Astrocyte (in vitro differentiated cells and primary cell): ENCODE results near the gene EPS15. TPM values are rescaled to one million over a fixed set of nuclear protein-coding genes. Genes with fewer than 3 reads are reported as not detected.
"Not testable (repeated sequence)": the region's sequence is repeated elsewhere in the genome, so short reads cannot be mapped to it uniquely, and the experiment has no call there.

ENCODE experiments used
- DNase-seq: peaks from one replicate; pipeline ENCODE4 v3.0.0-alpha.2; 2010; ENCODE audit warnings: low read depth
- FAIRE-seq: peaks from 2 replicates; lab custom pipeline; 2011; peaks lifted over from hg19 to GRCh38; lab: Jason Lieb, UNC
- H2AFZ ChIP-seq: 2 replicates; pipeline ENCODE4 v1.6.0; 2012; ENCODE audit warnings: low read depth, low read length, inconsistent platforms
- H3K27ac ChIP-seq: 2 replicates; pipeline ENCODE4 v1.5.1; 2011; ENCODE audit warnings: low read depth, low read length, inconsistent platforms
- H3K27me3 ChIP-seq: 2 replicates; pipeline ENCODE4 v1.6.0; 2011; ENCODE audit warnings: low read length, inconsistent platforms; ENCODE audit not compliant: insufficient read depth
- H3K36me3 ChIP-seq: 2 replicates; pipeline ENCODE4 v1.5.1; 2011; ENCODE audit warnings: low read length, inconsistent platforms; ENCODE audit not compliant: insufficient read depth
- H3K4me1 ChIP-seq: 2 replicates; pipeline ENCODE4 v1.5.1; 2011; ENCODE audit warnings: low read length, inconsistent platforms; ENCODE audit not compliant: insufficient read depth
- H3K4me2 ChIP-seq: 2 replicates; pipeline ENCODE4 v1.6.0; 2012; ENCODE audit warnings: low read length, inconsistent platforms
- H3K4me3 ChIP-seq: 2 replicates; pipeline ENCODE4 v1.5.1; 2011; ENCODE audit warnings: low read depth, mild to moderate bottlenecking, low read length, inconsistent platforms; ENCODE audit not compliant: insufficient read depth
- H3K79me2 ChIP-seq: 2 replicates; pipeline ENCODE4 v1.6.0; 2012; ENCODE audit warnings: mild to moderate bottlenecking, low read length, inconsistent platforms; ENCODE audit not compliant: insufficient read depth
- H3K9ac ChIP-seq: 2 replicates; pipeline ENCODE4 v1.6.0; 2012; ENCODE audit warnings: mild to moderate bottlenecking, low read length, inconsistent platforms
- H3K9me3 ChIP-seq: 2 replicates; pipeline ENCODE4 v1.5.1; 2012; ENCODE audit warnings: low read depth, mild to moderate bottlenecking, low read length, inconsistent platforms; ENCODE audit not compliant: insufficient read depth
- H4K20me1 ChIP-seq: 2 replicates; pipeline ENCODE4 v1.6.0; 2012; ENCODE audit warnings: low read length, inconsistent platforms; ENCODE audit not compliant: insufficient read depth
- H3K27ac Mint-ChIP-seq: one replicate; pipeline ENCODE4 v1.8.0; 2021; ENCODE audit warnings: mild to moderate bottlenecking, mixed read lengths; ENCODE audit not compliant: unreplicated experiment
- H3K27me3 Mint-ChIP-seq: one replicate; pipeline ENCODE4 v1.8.0; 2021; ENCODE audit warnings: low read depth, mixed read lengths; ENCODE audit not compliant: unreplicated experiment
- H3K36me3 Mint-ChIP-seq: one replicate; pipeline ENCODE4 v1.8.0; 2021; ENCODE audit warnings: low read depth, mixed read lengths; ENCODE audit not compliant: unreplicated experiment
- H3K4me1 Mint-ChIP-seq: one replicate; pipeline ENCODE4 v1.8.0; 2021; ENCODE audit warnings: low read depth, mixed read lengths; ENCODE audit not compliant: unreplicated experiment
- H3K4me3 Mint-ChIP-seq: one replicate; pipeline ENCODE4 v1.8.0; 2021; ENCODE audit warnings: mild to moderate bottlenecking, moderate library complexity, mixed read lengths; ENCODE audit not compliant: unreplicated experiment
- H3K9me3 Mint-ChIP-seq: one replicate; pipeline ENCODE4 v1.8.0; 2021; ENCODE audit warnings: mild to moderate bottlenecking, mixed read lengths; ENCODE audit not compliant: unreplicated experiment
- EZH2 ChIP-seq: IDR thresholded peaks from 2 replicates; pipeline ENCODE4 v1.6.1; 2012; ENCODE audit warnings: mild to moderate bottlenecking, low read length, inconsistent platforms; ENCODE audit not compliant: insufficient read depth
- total RNA-seq: library from RNA; stranded (reverse); gene quantifications from 2 replicates; pipeline ENCODE4 v1.2.1, GENCODE V29; 2021
- TF ChIP-seq, protein P1 (sequence below): IDR thresholded peaks from 2 replicates; pipeline ENCODE4 v1.5.1; 2011; ENCODE audit warnings: low read depth, mild to moderate bottlenecking, inconsistent platforms, low read length, moderate library complexity; ENCODE audit not compliant: insufficient read depth

The EPS15 gene
- total RNA-seq, 1 donor from 2014 or later, result 70.6 TPM

DNA sequence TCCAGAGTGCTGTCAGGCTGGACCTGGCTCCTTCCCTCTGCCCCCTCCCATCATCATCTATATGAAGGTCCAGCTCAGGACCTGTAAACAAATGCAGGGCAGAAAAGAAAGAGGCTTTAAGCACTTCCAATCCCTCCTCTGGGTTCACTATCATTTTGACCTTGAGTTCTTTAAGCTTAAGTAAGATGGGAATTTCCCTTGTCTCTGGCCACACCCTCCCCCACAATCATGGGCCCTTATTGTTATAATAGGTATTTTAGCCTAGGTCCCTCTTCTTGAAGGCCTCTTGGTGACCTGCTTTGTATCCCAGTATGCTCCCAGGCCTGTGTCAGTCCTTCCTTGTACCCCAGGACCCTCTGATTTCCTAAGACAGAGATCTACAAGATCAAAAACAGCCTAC is 45.1 kb upstream of the EPS15 start:
- TF ChIP-seq, protein P1, sequence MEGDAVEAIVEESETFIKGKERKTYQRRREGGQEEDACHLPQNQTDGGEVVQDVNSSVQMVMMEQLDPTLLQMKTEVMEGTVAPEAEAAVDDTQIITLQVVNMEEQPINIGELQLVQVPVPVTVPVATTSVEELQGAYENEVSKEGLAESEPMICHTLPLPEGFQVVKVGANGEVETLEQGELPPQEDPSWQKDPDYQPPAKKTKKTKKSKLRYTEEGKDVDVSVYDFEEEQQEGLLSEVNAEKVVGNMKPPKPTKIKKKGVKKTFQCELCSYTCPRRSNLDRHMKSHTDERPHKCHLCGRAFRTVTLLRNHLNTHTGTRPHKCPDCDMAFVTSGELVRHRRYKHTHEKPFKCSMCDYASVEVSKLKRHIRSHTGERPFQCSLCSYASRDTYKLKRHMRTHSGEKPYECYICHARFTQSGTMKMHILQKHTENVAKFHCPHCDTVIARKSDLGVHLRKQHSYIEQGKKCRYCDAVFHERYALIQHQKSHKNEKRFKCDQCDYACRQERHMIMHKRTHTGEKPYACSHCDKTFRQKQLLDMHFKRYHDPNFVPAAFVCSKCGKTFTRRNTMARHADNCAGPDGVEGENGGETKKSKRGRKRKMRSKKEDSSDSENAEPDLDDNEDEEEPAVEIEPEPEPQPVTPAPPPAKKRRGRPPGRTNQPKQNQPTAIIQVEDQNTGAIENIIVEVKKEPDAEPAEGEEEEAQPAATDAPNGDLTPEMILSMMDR, result no peak
- TF ChIP-seq EZH2, result no peak
- Histone ChIP-seq H3K27me3 (no peaks in the 10 kb centered on the region), H3K9ac (no peak overlapping the region), H3K27ac (no peak overlapping the region), H3K9me3 (no peaks in the 10 kb centered on the region), H3K4me1 (peaks cover 15% of the 10 kb centered on the region), H3K4me3 (no peak overlapping the region), H3K36me3 (no peaks in the 10 kb centered on the region), H3K4me2 (no peak overlapping the region), H2AFZ (no peak overlapping the region), H3K79me2 (no peaks in the 10 kb centered on the region), H4K20me1 (no peaks in the 10 kb centered on the region)
- Mint-ChIP-seq H3K27me3 (no peaks in the 10 kb centered on the region), H3K36me3 (no peaks in the 10 kb centered on the region), H3K4me1 (peaks cover 21% of the 10 kb centered on the region), H3K9me3 (no peaks in the 10 kb centered on the region), H3K4me3 (no peak overlapping the region), H3K27ac (peak overlapping the region; percentile 67)
- DNase-seq (no peak), FAIRE-seq (no peak)

DNA sequence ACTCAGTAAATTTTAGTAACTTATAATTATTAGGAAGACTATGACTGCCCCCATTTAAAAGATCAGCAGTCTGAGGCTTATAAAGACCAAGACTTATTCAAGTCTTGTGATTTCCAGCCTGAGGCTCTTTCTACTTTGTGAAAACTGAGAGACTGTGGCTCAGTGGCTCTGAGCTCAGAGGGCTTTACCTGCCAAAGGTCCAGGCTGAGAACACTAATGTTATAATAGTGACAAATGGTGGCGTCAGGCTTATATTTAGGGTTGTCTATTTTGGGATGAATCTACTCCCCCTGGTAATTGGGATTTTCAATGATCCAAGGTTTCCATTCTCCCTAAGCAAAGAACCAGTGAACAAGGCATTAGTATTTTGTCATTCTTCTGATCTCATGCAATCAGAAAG is 42.6 kb upstream of the EPS15 start:
- no peak for FAIRE-seq
- no peaks in the 10 kb centered on the region for H4K20me1 ChIP-seq
- Mint-ChIP-seq H3K27me3 (no peaks in the 10 kb centered on the region), H3K27ac (no peak overlapping the region), H3K4me1 (peaks cover 18% of the 10 kb centered on the region), H3K36me3 (no peaks in the 10 kb centered on the region), H3K9me3 (no peaks in the 10 kb centered on the region), H3K4me3 (no peak overlapping the region)
- H2AFZ ChIP-seq, result no peak overlapping the region
- DNase-seq, result no peak
- no peak overlapping the region for H3K4me2 ChIP-seq
- no peak overlapping the region for H3K9ac ChIP-seq
- no peak for TF ChIP-seq EZH2
- TF ChIP-seq, protein P1, result no peak
- no peaks in the 10 kb centered on the region for H3K36me3 ChIP-seq
- no peaks in the 10 kb centered on the region for H3K9me3 ChIP-seq
- peaks cover 9% of the 10 kb centered on the region for H3K4me1 ChIP-seq
- no peaks in the 10 kb centered on the region for H3K27me3 ChIP-seq
- no peak overlapping the region for H3K4me3 ChIP-seq
- H3K79me2 ChIP-seq, result no peaks in the 10 kb centered on the region
- H3K27ac ChIP-seq, result no peak overlapping the region

DNA sequence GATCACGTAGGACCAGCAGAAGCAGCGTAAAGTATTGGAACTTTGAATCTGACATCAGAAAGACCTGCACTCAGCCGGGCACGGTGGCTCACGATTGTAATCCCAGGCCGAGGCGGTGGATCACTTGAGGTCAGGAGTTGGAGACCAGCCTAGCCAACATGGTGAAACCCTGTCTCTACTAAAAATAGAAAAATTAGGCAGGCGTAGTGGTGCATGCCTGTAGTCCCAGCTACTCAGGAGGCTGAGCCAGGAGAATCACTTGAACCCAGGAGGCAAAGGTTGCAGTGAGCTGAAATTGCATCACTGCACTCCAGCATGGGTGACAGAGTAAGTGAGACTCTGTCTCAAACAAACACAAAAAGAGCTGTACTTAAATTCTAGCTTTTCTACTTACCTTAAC is 41.8 kb upstream of the EPS15 start:
- H3K4me1 Mint-ChIP-seq, result peaks cover 18% of the 10 kb centered on the region
- not testable (repeated sequence) for H3K27me3 Mint-ChIP-seq, H3K4me2 ChIP-seq, H3K36me3 ChIP-seq, H3K79me2 ChIP-seq, FAIRE-seq, H4K20me1 ChIP-seq, DNase-seq, H2AFZ ChIP-seq, H3K4me1 ChIP-seq, H3K9me3 ChIP-seq, H3K4me3 Mint-ChIP-seq, H3K27ac Mint-ChIP-seq, H3K27ac ChIP-seq, H3K27me3 ChIP-seq, H3K36me3 Mint-ChIP-seq, H3K9ac ChIP-seq, H3K9me3 Mint-ChIP-seq, H3K4me3 ChIP-seq
